ENCODE data around the gene RCL1.

- no peak for TF ChIP-seq CTCF (conservative IDR thresholded peaks at IDR 0.05; ENCODE audit: low read depth, low read length)
- no peak for TF ChIP-seq EZH2 (IDR thresholded peaks at IDR 0.05; ENCODE audit: low read length, unreplicated experiment)
- no peak for TF ChIP-seq EZH2phosphoT487 (IDR thresholded peaks at IDR 0.05; ENCODE audit: borderline replicate concordance, low read length)
Measured at GRCh38 chr9:4812858-4813257, 20.1 kb downstream of the RCL1 start.

All from PC-3 (cell line).